MM.1S (cell line): ENCODE results near the gene COL4A3.

Source experiments
- DNase-seq: peaks from one replicate; pipeline ENCODE4 v3.0.0-alpha.2; 2015
- H2AFZ ChIP-seq: fragments of 300-600 bp; sonication (generic); 2 replicates; pipeline ENCODE4 v1.6.0; 2016; ENCODE audit warnings: antibody characterized with exemption, low read length
- H3F3A ChIP-seq: fragments of 300-600 bp; sonication (generic); 2 replicates; pipeline ENCODE4 v1.6.1; 2016; ENCODE audit warnings: mild to moderate bottlenecking, antibody characterized with exemption, low read length, moderate library complexity, mixed read lengths; ENCODE audit not compliant: insufficient read depth
- H3K27ac ChIP-seq: fragments of 300-600 bp; sonication (generic); 2 replicates; pipeline ENCODE4 v1.5.1; 2016; ENCODE audit warnings: mild to moderate bottlenecking, low read length
- H3K27me3 ChIP-seq: fragments of 300-600 bp; sonication (generic); replicated peaks from 2 replicates; pipeline ENCODE4 v1.6.0; 2016; ENCODE audit warnings: low read length; ENCODE audit not compliant: insufficient read depth
- H3K36me3 ChIP-seq: fragments of 300-600 bp; sonication (generic); replicated peaks from 2 replicates; pipeline ENCODE4 v1.6.1; 2016; ENCODE audit warnings: mild to moderate bottlenecking, low read length, mixed read lengths; ENCODE audit not compliant: insufficient read depth
- H3K4me1 ChIP-seq: fragments of 300-600 bp; sonication (generic); 2 replicates; pipeline ENCODE4 v1.6.1; 2016; ENCODE audit warnings: low read length, mixed read lengths
- H3K4me2 ChIP-seq: fragments of 300-600 bp; sonication (generic); 2 replicates; pipeline ENCODE4 v1.6.0; 2016; ENCODE audit warnings: low read depth, low read length
- H3K4me3 ChIP-seq: fragments of 300-600 bp; sonication (generic); 2 replicates; pipeline ENCODE4 v1.5.1; 2016; ENCODE audit warnings: low read length, mixed read lengths
- H3K79me2 ChIP-seq: fragments of 300-600 bp; sonication (generic); 2 replicates; pipeline ENCODE4 v1.6.1; 2016; ENCODE audit warnings: mixed run types, low read length, mixed read lengths
- H3K9ac ChIP-seq: fragments of 300-600 bp; sonication (generic); 2 replicates; pipeline ENCODE4 v1.6.1; 2016; ENCODE audit warnings: low read length, mixed read lengths
- H3K9me2 ChIP-seq: fragments of 300-600 bp; sonication (generic); replicated peaks from 2 replicates; pipeline ENCODE4 v1.6.1; 2016; ENCODE audit warnings: mild to moderate bottlenecking, low read length, mixed read lengths; ENCODE audit not compliant: insufficient read depth
- H3K9me3 ChIP-seq: fragments of 300-600 bp; sonication (generic); replicated peaks from 2 replicates; pipeline ENCODE4 v1.6.1; 2016; ENCODE audit warnings: mild to moderate bottlenecking, low read length, mixed read lengths; ENCODE audit not compliant: insufficient read depth
- H4K20me1 ChIP-seq: fragments of 300-600 bp; sonication (generic); 2 replicates; pipeline ENCODE4 v1.6.1; 2016; ENCODE audit warnings: mild to moderate bottlenecking, low read length, moderate library complexity, mixed read lengths; ENCODE audit not compliant: insufficient read depth
- EZH2 ChIP-seq: fragments of 300-600 bp; sonication (generic); optimal IDR thresholded peaks from 2 replicates; pipeline ENCODE3; 2017; ENCODE audit warnings: low read depth, mild to moderate bottlenecking, antibody characterized with exemption, low read length, mixed read lengths
- EZH2phosphoT487 ChIP-seq: fragments of 300-600 bp; sonication (generic); IDR thresholded peaks from 2 replicates; pipeline ENCODE4 v1.6.1; 2018; ENCODE audit warnings: antibody characterized with exemption, low read length
- TF ChIP-seq, protein P1 (sequence below): fragments of 300-600 bp; sonication (generic); IDR thresholded peaks from 2 replicates; pipeline ENCODE4 v1.5.1; 2016; ENCODE audit warnings: antibody characterized with exemption, low read length, mixed read lengths

The COL4A3 gene

DNA sequence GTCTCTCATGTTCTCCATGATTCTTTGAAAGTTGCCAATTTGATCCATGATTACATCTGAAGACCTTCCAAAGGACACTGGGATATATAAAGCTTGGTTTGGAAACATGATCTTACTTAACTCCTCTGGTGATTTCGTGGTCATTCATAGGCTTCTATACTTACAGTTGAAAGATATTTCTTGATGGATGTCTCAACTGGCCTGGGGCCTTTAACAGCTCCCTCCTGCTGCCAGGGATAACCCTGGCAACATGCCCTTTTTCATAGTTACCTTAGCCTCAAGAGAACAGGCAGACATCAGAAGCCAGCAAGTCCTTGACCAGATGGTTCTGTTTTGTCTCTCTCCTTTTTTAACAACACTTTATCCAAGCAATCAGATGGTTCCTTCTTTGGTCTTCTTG lies 137.1 kb downstream of the COL4A3 start:
- no peak for DNase-seq
- no peaks in the 10 kb centered on the region for H3K9me3 ChIP-seq

GRCh38 chr2:227308784-227309183 lies 144.4 kb downstream of the COL4A3 start:
- no peaks in the 10 kb centered on the region for H3K9me2 ChIP-seq
- H3K4me3 ChIP-seq, result peak overlapping the region; percentile 8
- H3K27me3 ChIP-seq, result no peaks in the 10 kb centered on the region
- H3K9me3 ChIP-seq, result no peaks in the 10 kb centered on the region
- TF ChIP-seq EZH2phosphoT487 (no peak), EZH2 (no peak)
- TF ChIP-seq, protein P1, sequence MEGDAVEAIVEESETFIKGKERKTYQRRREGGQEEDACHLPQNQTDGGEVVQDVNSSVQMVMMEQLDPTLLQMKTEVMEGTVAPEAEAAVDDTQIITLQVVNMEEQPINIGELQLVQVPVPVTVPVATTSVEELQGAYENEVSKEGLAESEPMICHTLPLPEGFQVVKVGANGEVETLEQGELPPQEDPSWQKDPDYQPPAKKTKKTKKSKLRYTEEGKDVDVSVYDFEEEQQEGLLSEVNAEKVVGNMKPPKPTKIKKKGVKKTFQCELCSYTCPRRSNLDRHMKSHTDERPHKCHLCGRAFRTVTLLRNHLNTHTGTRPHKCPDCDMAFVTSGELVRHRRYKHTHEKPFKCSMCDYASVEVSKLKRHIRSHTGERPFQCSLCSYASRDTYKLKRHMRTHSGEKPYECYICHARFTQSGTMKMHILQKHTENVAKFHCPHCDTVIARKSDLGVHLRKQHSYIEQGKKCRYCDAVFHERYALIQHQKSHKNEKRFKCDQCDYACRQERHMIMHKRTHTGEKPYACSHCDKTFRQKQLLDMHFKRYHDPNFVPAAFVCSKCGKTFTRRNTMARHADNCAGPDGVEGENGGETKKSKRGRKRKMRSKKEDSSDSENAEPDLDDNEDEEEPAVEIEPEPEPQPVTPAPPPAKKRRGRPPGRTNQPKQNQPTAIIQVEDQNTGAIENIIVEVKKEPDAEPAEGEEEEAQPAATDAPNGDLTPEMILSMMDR, result no peak
- no peaks in the 10 kb centered on the region for H3K36me3 ChIP-seq
- peaks cover 27% of the 10 kb centered on the region for H3K4me1 ChIP-seq
- H3F3A ChIP-seq, result peaks cover 16% of the 10 kb centered on the region
- peak; percentile 85 for DNase-seq
- H3K9ac ChIP-seq, result peak overlapping the region; percentile 23
- H3K4me2 ChIP-seq, result peak overlapping the region; percentile 61
- no peaks in the 10 kb centered on the region for H4K20me1 ChIP-seq
- peak overlapping the region; percentile 41 for H2AFZ ChIP-seq
- H3K79me2 ChIP-seq, result no peaks in the 10 kb centered on the region
- peak overlapping the region; percentile 67 for H3K27ac ChIP-seq

More for the DNA sequence above, 137.1 kb downstream of the COL4A3 start:
- no peak for TF ChIP-seq EZH2
- TF ChIP-seq EZH2phosphoT487, result no peak
- TF ChIP-seq, protein P1, result no peak
- Histone ChIP-seq H3K4me1 (no peaks in the 10 kb centered on the region), H3K4me3 (no peak overlapping the region), H3K9ac (no peak overlapping the region), H2AFZ (no peak overlapping the region), H3K4me2 (no peak overlapping the region), H3K27ac (no peak overlapping the region), H3F3A (no peaks in the 10 kb centered on the region), H3K9me2 (no peaks in the 10 kb centered on the region), H3K79me2 (no peaks in the 10 kb centered on the region), H3K36me3 (no peaks in the 10 kb centered on the region), H3K27me3 (no peaks in the 10 kb centered on the region), H4K20me1 (no peaks in the 10 kb centered on the region)

DNA sequence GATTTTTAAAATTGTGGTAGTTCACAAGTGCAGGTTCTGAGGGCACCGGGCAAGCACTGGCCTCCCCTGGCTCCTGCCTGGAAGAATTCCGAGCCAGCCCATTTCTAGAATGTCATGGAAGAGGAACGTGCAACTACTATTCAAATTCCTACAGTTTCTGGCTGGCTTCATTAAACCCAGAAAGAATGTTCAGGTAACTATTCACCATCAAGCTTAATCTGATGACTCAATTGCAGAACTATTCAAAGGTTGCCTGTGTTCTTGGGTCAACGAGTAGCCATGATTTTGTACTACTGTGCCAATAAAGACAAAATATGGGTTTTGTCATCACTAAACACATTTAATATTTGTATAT lies 146.3 kb downstream of the COL4A3 start:
- no peak overlapping the region for H3K9ac ChIP-seq
- no peaks in the 10 kb centered on the region for H3K9me3 ChIP-seq
- no peaks in the 10 kb centered on the region for H3K27me3 ChIP-seq
- no peak overlapping the region for H3K4me2 ChIP-seq
- no peaks in the 10 kb centered on the region for H3K9me2 ChIP-seq
- peaks cover 27% of the 10 kb centered on the region for H3K4me1 ChIP-seq
- no peak overlapping the region; the same call in 1 of the 2 replicates for H3K27ac ChIP-seq
- H3K36me3 ChIP-seq, result no peaks in the 10 kb centered on the region
- H3K4me3 ChIP-seq, result no peak overlapping the region
- no peak for DNase-seq
- H3K79me2 ChIP-seq, result no peaks in the 10 kb centered on the region
- H2AFZ ChIP-seq, result no peak overlapping the region
- H3F3A ChIP-seq, result peaks cover 16% of the 10 kb centered on the region
- no peak for TF ChIP-seq EZH2phosphoT487
- TF ChIP-seq EZH2, result no peak
- TF ChIP-seq, protein P1, result no peak
- H4K20me1 ChIP-seq, result no peaks in the 10 kb centered on the region
